Right lobe of liver (tissue), 6 donors: ENCODE measurements around the gene INSYN1. TPM values are rescaled to one million over a fixed set of nuclear protein-coding genes. Genes with fewer than 3 reads are reported as not detected.

Source experiments
- ATAC-seq, 4 donors: fragments of 200-7000 bp; cut with Tn5 transposase; one replicate each; pipeline ENCODE4 v1.9.1; 2020; ENCODE audit warnings: mild to moderate bottlenecking in 4 of 4, moderate library complexity in 4 of 4
- DNase-seq, 3 donors: peaks; one replicate each; pipeline ENCODE4 v3.0.0-alpha.2; 2020
- H3K27ac ChIP-seq, 3 donors: fragments of 200-600 bp; one replicate each; pipeline ENCODE4 v1.8.0; 2022
- H3K27me3 ChIP-seq, 2 donors: fragments of 200-600 bp; one replicate each; pipeline ENCODE4 v1.8.0; 2022
- H3K36me3 ChIP-seq, 4 donors: fragments of 200-600 bp; sonication (generic) in 1 of 4; one replicate each; pipeline versions ENCODE4 v1.5.1 to v1.8.0; 2017 to 2022; ENCODE audit warnings: control low read depth in 1 of 4
- H3K4me1 ChIP-seq, 4 donors: fragments of 200-600 bp; sonication (generic) in 1 of 4; one replicate each; pipeline versions ENCODE4 v1.5.1 to v1.8.0; 2017 to 2022; ENCODE audit warnings: control low read depth in 1 of 4
- H3K4me3 ChIP-seq, 3 donors: fragments of 200-600 bp; one replicate each; pipeline ENCODE4 v1.8.0; 2022
- H3K9me3 ChIP-seq, 4 donors: fragments of 200-600 bp; sonication (generic) in 1 of 4; one replicate each; pipeline versions ENCODE4 v1.5.1 to v1.8.0; 2017 to 2022; ENCODE audit warnings: control low read depth in 1 of 4
- CTCF ChIP-seq, 4 donors: fragments of 200-600 bp in 3 of 4; fragments of 450-650 bp in 1 of 4; IDR thresholded peaks; one replicate each; pipeline versions ENCODE4 v1.5.1 to v1.8.0; 2016 to 2022; ENCODE audit warnings: antibody characterized with exemption in 4 of 4, mild to moderate bottlenecking in 2 of 4
- POLR2A ChIP-seq: fragments of 450-650 bp; IDR thresholded peaks from one replicate; pipeline ENCODE4 v1.6.1; 2017; ENCODE audit warnings: antibody characterized with exemption, mild to moderate bottlenecking
- WGBS: methylation state at CpG from one replicate; pipeline ENCODE4 v1.1.6; 2018; ENCODE audit warnings: low coverage, low lambda C conversion rate; ENCODE audit not compliant: insufficient coverage; ENCODE audit errors: missing lambda C conversion rate; 5-methylcytosine and 5-hydroxymethylcytosine counted together
- intact Hi-C, 2 donors: fragments of 100-400 bp; cut with DNase I; formaldehyde crosslinking; loops; one replicate each; pipeline versions ENCODE4 v1.11.2 to v1.14.1; 2022
- total RNA-seq, 6 experiments: library from RNA; depleted of rRNA in 2 of 6; stranded (reverse); fragments of >200 nt in 2 of 6; fragmentation: NEBNext Ultra II Directional in 3 of 6; extraction: Animal tissue kit (Norgen Biotek cat#: 25700) in 3 of 6; gene quantifications; one replicate each; pipeline versions ENCODE4 v1.1.0 to v1.2.4, GENCODE V29; 2016 to 2023
- donor health status: DM: no; HTN: yes; CAD: no.
- donor health status: DM: no; HTN: no; CAD: no.
- donor health status: DM: no; HTN: no; CAD: no.
- donor health status: DM: no; HTN: yes; CAD: no.
- donor health status: DM: no; HTN: yes; CAD: no.

The INSYN1 gene
- total RNA-seq, 6 experiments from 2014 or later: 0.25 to 0.68 (median 0.32) TPM

- WGBS: 75% methylated on average over 5 of the region's 6 CpGs
- no peak for ATAC-seq
- no peak overlapping the region for H3K27ac ChIP-seq
- no peaks in the 10 kb centered on the region for H3K36me3 ChIP-seq
- no peaks in the 10 kb centered on the region for H3K9me3 ChIP-seq
- TF ChIP-seq POLR2A (no peak), CTCF (IDR thresholded peaks at IDR 0.05) (no peak)
- peaks cover 0 to 8% (median 0%) of the 10 kb centered on the region in 4 donors for H3K4me1 ChIP-seq
- H3K4me3 ChIP-seq: no peak overlapping the region
- no peaks in the 10 kb centered on the region for H3K27me3 ChIP-seq
- intact Hi-C loops: no loop called here
- no peak for DNase-seq
Observed at GRCh38 chr15:73748730-73749129, 4.4 kb downstream of the INSYN1 start.

- H3K27ac ChIP-seq: no peak overlapping the region
- TF ChIP-seq CTCF (IDR thresholded peaks at IDR 0.05) (no peak), POLR2A (no peak)
- no peak for DNase-seq
- H3K36me3 ChIP-seq: no peaks in the 10 kb centered on the region
- H3K4me1 ChIP-seq: peaks cover 0 to 8% (median 0%) of the 10 kb centered on the region in 4 donors
- 63% methylated on average over 11 of the region's 11 CpGs for WGBS
- intact Hi-C loops: no loop called here
- ATAC-seq: no peak
- no peaks in the 10 kb centered on the region for H3K9me3 ChIP-seq
- H3K27me3 ChIP-seq: no peaks in the 10 kb centered on the region
- no peak overlapping the region for H3K4me3 ChIP-seq
Observed at GRCh38 chr15:73747847-73748590, 5.1 kb downstream of the INSYN1 start.

- Histone ChIP-seq H3K4me1 (no peaks in the 10 kb centered on the region), H3K4me3 (no peak overlapping the region), H3K36me3 (no peaks in the 10 kb centered on the region), H3K27ac (no peak overlapping the region), H3K9me3 (no peaks in the 10 kb centered on the region), H3K27me3 (no peaks in the 10 kb centered on the region)
- TF ChIP-seq POLR2A (no peak), CTCF (IDR thresholded peaks at IDR 0.05) (no peak)
- intact Hi-C loops: no loop called here
- WGBS: 27% methylated on average over 6 of the region's 7 CpGs
- ATAC-seq (no peak), DNase-seq (no peak)
Observed at GRCh38 chr15:73746883-73747282, 6.3 kb downstream of the INSYN1 start.

GRCh38 chr15:73746261-73746660, 6.9 kb downstream of the INSYN1 start:
- H3K9me3 ChIP-seq: no peaks in the 10 kb centered on the region
- TF ChIP-seq CTCF (IDR thresholded peaks at IDR 0.05) (no peak), POLR2A (no peak)
- no peaks in the 10 kb centered on the region for H3K36me3 ChIP-seq
- H3K4me3 ChIP-seq: no peak overlapping the region
- no peak for ATAC-seq
- 51% methylated on average over 7 of the region's 8 CpGs for WGBS
- H3K4me1 ChIP-seq: no peaks in the 10 kb centered on the region
- no peaks in the 10 kb centered on the region for H3K27me3 ChIP-seq
- intact Hi-C loops: no loop called here
- no peak for DNase-seq
- no peak overlapping the region for H3K27ac ChIP-seq
